ENCODE results near the gene IL17REL.

IL17REL gene

DNA sequence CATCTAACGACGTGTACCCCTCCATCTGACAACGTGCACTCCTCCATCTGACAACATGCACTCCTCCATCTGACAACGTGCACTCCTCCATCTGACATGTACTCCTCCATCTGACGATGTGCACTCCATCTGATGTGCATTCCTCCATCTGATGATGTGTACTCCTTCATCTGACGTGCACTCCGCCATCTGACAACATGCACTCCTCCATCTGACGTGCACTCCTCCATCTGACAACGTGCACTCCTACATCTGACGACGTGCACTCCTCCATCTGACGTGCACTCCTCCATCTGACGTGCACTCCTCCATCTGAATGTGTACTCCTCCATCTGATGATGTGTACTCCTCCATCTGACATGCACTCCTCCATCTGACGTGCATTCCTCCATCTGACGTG, 8.0 kb upstream of the IL17REL start:
- DNase-seq: no peak

DNA sequence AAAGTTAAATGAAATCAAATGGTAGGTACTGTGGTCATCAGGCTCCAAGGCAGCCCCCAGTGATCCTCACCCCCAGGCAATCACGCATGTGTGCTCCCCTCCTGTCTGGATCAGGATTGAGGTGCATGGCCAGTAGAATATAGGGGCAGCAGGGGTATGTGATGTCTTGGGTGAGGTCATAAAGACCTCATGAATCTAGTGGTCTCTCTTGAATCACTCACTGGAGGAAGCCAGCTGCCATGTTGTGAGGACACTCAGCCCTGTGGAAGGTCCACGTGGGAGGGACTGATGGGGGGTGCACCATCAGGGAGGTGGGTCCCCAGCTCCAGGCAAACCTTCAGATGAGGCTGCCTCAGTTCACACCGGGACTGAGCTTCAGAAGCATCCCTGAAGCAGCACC, 6.8 kb upstream of the IL17REL start:
- no peak for DNase-seq

DNA sequence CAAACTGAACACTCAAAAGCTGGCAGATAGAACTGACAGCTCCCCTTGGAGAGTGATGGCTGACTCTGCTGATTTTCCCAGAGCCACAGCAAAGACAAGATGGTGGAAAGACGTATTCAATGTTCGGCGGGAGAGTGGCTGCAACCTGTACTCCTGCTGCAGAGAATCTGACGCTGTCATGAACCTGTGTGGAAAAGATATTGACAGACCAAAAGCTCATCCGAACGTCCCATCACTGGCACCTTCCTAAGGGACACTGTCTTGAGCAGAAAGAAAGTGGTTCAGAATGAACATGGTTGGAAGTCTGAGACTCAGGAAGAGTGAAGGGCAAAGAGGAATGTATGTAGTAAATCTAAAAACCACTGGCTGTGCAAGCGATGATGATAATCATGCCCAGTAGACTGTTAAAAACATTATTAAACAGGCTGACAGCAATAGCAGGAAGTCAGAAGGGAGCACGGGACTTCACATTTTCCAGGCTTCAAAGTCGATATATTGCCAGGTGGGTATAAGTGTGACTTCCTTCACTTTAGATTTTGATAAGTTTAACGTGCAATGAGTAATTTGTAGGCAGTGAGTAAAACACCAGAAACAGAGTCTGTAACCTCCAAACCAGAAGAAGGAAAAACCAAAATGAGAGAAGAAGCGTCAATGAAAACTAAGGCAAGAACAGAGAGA, 6.2 kb upstream of the IL17REL start:
- DNase-seq: no peak

DNA sequence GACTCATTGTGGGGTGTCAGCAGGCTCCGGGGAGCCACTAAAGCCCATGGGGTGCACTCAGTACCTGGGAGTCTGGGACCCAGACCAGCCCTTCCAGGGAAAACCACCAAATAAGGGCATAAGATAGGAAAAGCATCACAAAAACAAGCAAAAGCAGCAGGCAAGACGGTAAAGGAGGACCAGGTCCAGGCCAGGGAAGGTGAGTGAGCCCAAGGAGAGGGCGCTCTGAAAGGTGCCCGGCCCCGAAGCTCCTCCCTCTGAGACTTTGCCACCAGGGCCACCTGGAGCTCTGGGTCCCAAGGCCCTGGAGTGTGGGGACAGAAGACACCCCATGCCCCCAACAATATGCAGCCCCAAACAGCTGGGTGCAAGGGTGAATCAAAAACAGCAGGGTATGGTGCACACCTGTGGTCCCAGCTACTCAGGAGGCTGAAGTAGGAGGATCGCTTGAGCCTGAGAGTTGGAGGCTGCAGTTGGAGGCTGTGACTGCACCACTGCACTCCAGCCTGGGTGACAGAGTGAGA, 5.2 kb upstream of the IL17REL start:
- no peak for DNase-seq

DNA sequence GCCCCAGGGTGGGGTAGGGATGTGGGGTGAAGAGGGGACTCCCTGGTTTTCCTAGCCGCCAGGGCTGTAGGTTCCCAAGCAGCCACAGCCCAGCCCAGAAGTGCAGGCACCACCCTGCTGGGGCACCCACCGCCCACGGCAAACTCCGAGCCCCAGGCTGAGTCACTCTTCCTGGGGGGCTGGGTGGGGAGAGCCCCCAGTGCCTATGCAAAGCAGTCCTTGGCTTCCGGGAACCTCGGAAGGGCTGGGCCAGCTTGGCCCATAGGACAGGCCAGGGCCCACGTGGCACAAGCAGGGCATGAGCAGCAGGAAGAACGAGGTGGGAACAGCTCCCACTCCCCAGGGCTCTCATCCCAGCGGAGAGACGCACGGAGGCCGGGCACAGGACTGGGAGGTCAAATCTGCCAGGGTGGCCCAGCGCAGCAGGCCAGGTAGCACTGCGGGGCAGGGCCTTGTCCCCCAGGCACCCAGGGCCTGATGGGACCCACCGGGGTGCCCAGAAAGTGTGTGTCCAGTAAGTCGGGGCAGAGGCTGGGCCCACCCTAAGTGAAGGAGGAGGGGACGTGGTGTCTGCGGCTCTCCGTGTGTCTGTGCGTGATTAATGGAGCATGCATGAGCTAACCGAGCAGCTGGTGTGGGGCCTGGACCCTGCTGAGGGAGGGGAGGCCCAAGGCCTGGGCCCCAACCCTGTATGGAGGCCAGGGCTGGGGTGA, 4.6 kb upstream of the IL17REL start:
- no peak for DNase-seq

DNA sequence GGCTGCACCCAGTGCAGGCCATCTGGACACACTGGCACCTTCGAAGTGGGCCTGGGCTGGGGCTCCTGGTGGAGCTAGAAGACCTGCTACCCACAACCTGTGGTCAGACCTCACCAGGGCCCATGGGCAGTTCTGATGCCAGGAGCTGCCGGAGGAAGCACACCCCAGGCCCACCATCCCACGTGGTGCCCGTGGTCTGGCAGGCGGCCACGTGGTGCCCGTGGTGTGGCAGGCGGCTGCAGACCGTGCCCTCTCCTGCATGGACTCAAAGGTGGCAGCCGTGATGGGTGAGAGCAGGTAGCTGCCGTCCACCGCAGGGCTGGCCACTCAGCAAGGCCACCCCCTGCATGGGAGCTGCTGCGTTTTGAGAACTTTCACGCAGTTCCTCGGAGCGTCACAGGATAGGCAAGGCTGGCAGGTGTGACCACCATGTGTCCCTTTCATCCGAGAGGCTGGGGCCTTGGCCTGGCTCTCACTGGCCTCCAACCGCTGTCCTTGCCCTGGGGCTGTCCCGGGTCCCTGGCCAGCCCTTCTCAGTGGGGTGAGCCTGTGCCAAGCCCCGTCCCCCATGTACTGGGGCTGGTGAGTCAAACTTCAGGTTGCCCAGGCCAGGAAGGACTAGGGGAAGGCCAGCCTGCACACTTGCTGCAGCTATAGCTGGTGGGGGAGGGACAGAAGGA, 3.9 kb upstream of the IL17REL start:
- no peak for DNase-seq

DNA sequence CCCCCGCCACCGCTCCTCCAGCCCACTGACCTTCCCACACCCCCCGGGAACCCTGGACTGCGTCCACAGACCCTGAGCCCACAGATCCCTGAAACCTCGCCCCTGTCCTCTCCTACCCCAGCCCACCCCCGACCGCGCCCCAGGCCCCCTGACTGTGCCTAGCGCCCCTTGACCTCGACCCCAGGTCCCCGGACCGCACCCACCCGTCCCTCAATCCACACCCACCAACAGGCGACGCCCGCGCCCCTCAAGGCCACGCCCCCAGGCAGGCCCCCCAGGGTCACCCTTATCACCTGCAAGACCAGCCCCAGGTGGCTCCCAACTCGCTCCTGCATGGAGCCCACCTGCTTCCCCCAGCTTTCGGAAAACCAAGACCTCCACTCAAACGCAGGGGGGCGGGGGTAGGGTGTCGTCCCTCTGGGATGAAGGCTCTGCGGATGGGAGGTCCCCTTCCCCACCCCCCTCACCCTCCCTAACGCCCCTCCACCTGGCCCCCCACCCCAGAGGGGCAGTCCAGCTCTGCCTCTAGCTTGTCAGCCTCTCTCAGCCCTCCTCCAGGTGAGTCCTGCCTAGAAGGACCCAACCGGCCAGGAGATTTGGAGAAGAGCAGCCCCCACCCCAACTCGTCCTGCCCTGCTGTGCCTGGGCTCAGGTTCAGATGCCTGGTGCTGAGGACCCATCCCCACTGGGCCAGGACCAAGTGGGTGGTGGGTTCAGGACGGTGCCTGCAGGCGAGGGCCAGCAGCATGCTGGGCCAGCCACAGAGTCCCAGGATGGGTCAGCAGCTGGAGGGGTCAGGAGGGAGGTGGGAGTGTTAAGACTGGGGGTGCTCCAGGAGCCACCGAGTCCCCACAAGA, 3.1 kb upstream of the IL17REL start:
- DNase-seq: no peak

DNA sequence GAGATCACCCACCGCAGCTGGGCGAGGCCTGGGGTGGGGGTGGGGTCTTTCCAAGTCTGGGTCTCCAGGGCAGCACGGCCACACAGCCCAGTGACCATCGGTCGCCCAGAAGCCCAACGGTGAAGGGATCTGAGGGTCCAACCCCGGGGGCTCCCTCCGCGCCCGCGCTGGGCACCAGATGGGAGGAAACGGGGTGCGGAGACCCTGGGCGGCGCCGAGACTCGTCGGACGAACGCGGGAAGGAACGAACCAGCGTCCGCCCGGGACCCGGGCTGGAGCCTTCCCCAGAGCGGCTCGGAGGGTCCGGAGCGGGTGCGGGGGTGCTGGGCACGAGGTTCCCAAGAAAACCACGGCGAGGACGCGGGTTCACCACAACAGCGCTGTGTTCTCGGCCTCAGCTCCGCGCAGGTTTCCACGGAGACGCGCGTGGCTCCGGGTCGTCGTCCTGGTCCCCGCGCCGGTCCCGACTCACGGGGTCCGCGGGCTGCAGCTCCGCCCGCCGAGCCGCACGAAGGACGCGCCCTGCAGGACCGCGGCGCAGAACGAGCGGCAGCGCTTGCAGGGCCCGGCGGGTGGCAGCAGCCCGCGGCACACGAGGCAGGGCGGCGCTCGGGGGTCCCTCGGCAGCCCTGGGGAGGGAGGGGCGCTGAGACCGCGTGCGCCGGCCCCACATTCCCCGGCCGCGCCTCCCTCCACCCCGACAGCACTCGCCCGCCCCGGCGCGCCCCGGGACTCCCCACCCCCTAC, 2.3 kb upstream of the IL17REL start:
- DNase-seq: no peak

DNA sequence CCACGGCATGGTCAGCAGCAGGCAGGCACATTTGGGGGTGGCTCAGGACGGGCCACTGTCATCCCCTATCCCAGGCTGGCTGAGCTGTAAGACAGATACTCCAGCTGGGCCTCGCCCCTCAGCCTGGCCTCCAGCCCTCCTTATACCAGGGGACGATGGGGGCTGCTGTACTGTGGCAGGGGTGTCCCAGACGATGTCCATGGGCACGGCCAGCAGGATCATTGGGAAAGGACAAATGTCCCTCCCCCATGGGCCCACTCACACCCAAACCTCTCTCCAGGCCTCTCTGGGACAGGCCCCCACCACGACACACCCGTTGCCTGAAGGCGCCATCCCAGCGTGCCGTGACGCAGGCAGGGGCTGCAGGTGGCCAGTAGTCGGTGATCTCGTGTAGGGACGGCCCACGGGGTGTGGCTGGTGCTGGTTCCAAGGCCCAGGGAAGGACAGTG, 1.5 kb upstream of the IL17REL start:
- no peak for DNase-seq

DNA sequence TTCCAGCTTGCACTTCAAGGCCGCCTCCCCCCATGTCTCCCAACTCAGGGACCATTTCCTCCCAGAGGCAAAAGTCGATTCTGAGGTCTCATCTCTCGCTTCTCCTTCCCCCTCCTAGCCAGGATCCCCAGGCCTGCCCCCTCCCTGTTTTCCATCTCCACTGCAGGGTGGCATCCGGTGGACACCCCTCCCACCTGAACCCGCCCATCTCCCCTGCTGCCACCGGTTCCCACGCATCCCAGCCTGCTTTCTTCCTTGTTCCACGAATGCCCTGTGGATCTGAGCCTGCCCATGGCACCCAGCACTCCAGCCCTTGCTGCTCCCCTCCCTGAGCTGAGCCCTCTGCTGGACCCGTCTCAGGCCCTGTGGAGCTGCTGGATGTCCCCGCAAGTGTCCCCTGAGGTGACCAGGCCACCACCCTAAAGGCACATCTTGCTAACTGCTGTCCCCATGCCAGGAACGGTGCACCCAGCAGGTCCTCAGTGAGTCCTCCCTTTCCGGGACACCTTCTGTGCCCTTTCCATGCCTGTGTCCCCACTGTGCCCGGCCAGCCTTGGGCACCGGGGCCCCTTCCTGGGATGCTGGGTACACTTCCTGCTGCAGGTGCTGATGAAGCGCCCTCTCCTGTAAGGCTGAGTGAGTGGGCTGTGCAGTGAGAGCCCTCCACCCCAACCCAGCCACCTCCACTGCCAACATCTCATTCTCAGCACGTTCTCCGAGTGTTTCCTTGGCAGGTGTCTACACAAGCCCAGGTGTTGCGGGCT, 936 bp downstream of the IL17REL start:
- DNase-seq: no peak

DNA sequence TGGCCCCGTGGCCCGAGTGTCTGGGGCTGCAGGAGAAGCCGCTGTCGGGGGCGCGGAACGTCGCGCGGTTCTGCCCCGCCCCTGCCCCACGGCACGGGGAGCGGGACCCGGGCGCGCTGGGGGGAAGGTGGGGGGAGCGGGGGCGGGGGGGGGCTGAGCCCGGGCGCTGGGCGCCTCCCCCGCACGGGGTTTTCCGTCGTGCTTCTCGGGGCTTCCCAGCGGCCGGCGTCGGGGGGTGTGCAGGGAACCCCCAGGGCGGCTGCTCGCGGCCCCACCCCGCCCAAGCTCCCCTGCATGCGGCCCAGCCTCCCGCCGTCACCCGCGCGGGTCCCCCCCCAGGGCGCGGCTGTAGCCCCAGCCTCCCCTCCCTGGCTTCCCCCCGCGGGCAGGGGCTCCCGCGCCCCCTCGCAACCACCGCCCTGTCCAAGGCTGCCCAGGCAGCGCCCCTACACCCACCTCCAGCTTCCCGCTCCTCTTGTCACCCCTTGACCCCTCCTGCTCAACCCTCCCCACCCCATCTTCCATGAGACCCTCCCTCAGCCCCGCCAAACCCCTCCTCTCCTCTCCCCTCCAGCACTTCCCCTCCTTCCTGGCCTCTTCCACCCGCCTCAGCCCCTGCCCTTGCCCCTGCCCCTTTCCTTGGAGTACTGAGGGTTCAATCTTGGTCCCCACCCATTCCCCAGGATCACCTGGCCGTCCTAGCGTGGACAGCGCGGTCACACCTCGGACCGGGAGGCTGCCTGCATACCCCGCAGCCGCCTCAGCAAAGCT, 1.7 kb downstream of the IL17REL start:
- no peak for DNase-seq

DNA sequence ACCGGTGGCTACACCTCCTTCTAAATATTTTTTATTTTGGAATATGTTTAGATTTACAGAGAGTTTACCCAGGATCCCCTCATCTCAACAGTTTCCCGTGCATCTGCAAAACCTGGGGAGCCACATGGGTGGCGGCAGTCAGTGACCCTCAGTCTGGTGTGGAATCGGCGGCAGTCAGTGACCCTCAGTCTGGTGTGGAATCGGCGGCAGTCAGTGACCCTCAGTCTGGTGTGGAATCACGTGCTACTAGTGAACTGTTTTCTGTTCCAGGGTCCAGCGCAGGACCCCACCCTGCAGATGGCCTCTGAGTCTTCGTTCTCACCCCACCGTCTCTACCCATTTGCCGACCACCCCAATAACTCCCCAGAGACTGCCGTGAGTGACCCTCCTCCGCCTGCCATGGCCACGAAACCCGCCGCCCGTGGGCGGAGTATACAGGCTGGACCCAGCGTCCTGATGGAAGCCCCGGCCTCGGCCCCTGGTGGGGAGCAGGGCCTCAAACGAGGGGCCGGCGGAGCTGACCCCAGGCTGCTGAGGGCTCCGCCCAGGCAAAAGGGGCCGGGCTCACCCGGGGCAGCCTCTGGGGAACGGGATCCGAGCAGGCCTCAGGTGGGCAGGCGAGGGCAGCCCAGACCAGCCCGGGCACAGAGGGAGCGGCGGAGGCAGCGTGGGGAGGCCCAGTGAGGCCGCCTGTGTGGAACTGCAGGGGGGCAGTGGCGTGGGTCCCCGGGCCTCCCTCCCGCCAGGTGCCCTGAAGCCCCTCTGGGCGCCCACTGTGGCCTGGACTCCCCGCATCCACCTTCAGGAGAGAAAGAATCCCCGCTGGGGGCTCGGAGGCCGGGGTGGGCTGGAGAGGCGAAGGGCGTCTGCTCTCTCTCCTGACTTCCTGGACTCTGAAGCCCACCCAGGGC, 2.5 kb downstream of the IL17REL start:
- DNase-seq: no peak

DNA sequence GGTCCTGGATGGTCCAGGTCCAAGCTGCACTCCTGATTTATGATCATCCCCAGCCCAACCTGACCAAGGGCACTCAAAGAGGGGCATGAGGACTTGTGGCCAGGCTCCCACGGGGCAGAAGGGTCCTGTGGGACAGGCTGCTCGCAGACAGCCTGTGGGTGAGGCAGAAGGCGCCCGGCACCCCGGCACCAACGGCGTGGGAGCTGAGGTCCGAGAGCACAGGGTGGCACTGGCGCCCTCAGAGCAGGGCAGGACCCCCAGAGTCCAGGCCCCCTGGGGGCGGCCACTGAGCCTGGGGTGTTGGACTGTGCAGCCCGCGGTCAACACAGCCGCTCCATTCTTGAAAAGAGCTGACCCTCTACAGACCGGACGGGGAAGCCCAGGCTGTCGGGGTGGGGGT, 3.3 kb downstream of the IL17REL start:
- DNase-seq: no peak

DNA sequence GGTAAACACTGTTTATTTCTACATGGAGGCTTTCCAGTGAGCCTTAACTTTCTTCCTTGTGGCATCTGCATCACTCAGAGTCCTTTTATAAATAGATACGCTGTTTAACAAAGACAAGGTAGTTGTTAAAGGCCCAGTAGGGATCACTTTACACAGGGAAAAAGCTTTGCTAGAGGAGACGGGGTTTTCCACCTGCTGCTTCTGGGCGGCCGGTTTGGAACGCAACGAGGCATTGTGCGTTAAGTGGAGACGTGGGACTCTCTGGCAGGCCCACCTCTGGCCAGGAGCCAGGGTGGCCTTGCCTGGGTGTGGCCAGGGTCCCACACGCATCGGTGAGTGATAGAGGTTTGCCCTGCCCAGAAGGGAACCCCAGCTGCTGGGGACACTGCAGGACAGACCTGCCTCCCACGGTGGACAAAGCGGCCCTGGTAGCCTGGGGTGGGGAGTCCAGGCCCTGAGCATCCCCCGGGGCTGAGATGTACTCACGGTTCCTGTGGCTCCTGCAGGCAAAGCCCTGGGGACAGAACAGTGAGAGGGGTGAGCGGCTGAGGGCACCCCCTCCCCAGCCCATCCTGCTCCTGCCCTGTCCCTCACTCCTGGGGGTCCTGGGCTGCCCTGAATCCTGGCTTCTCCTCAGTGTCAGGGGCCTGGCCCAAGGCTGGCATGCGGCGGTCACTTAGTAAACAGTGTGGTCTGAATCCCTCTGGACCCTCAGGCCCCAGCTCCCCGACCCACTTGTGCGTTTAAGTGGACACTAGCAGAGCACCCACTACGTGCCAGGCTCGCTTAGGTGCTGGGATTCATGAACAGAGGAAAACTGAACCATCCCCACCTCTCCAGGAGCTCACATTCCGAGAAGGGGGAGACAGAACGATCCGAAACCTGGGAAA, 4.2 kb downstream of the IL17REL start:
- DNase-seq: no peak

DNA sequence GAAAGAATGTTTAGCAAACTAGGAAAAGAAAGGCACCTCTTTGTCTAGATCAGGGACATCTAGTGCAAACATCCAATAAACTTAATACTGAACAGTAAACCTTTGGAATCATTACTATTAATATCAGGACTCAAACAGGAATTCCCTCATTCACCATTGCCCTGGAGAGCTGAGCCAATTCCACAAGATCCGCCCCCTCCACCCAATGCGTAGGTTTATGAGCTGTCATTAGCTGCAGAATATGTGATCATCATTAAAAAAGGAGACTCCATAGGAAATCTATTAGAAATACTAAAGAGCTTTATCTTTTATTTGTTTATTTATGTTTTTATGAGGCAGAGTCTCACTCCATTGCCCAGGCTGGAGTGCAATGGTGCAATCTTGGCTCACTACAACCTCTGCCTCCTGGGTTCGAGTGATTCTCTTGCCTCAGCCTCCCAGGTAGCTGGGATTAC, 5.5 kb downstream of the IL17REL start:
- no peak for DNase-seq

DNA sequence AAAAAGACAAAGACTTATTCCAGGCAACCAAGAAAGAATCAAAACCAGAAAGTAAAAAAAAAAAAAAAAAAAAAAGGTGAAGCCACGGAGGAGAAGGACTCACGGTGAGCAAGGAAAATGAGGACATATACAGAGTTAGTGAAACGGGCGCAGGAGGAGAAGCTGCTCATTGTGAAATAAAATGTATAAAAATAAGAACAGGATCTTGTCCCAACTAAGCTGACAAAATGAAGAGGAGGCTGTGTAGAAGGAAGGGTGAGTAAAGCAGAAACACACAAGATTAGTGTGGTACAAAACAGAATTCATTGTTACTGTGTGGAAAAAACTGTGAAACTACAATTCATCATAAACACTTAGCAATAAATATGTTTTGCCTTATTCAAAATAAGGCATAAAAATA, 7.6 kb downstream of the IL17REL start:
- DNase-seq: no peak

DNA sequence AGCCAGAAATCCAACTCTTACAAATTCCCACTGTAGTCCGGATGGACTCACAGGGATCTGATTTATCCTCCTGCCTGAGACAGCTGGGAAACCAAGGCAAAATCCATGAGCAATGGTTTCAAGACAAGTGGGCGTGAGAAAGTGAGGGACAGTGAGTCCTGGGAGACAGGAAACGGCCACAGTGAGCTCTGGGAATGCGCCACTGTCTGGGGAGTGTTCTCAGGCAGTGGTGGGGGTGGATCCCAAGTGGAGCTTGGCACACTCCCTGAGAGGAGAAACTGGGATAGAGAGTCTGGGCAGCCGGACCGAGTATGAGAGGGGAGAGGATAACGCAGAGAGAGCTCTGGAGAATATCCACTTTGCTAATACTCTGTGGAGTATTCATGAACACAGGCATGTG, 9.8 kb downstream of the IL17REL start:
- DNase-seq: no peak

All from GF-D8 (cell line).